HFF-Myc (cell line): ENCODE data around the gene TRMT10A.

ENCODE experiments used
- DNase-seq: peaks from one replicate; pipeline ENCODE4 v3.0.0-alpha.2; 2011; ENCODE audit warnings: low read depth; ENCODE audit errors: extremely low read depth
- H3K4me3 ChIP-seq: replicated peaks from 2 replicates; pipeline ENCODE4 v1.5.1; 2011; ENCODE audit warnings: low read depth, mild to moderate bottlenecking, control low read depth, low read length
- CTCF ChIP-seq: IDR thresholded peaks from 2 replicates; pipeline ENCODE4 v1.5.1; 2012; ENCODE audit warnings: mild to moderate bottlenecking, low read depth, low read length, control low read depth; ENCODE audit errors: missing control alignments

The TRMT10A gene

GRCh38 chr4:99563310-99564186 lies at the start of gene TRMT10A:
TSS of gene TRMT10A (minus strand) at chr4:99564039. CDS start at chr4:99559338, 4,701 bp downstream.
- TF ChIP-seq CTCF, result no peak
- H3K4me3 ChIP-seq, result peak within 1 kb of the TSS; percentile 74
- DNase-seq, result peak; percentile 94

GRCh38 chr4:99612704-99613103 lies 48.9 kb upstream of the TRMT10A start:
- no peak for DNase-seq
- no peak for TF ChIP-seq CTCF

GRCh38 chr4:99612281-99612680 lies 48.4 kb upstream of the TRMT10A start:
- no peak for TF ChIP-seq CTCF
- DNase-seq, result no peak
- H3K4me3 ChIP-seq, result no peak overlapping the region

More at GRCh38 chr4:99612704-99613103, 48.9 kb upstream of the TRMT10A start:
- H3K4me3 ChIP-seq, result no peak overlapping the region

GRCh38 chr4:99610605-99611175 lies 46.9 kb upstream of the TRMT10A start:
- no peak for DNase-seq
- no peak for TF ChIP-seq CTCF
- no peak overlapping the region for H3K4me3 ChIP-seq

- DNase-seq, result no peak
- no peak for TF ChIP-seq CTCF
- H3K4me3 ChIP-seq, result no peak overlapping the region
Measured at GRCh38 chr4:99608417-99608816, 44.6 kb upstream of the TRMT10A start.

- TF ChIP-seq CTCF, result no peak
- no peak overlapping the region for H3K4me3 ChIP-seq
- no peak for DNase-seq
Measured at GRCh38 chr4:99606716-99607115, 42.9 kb upstream of the TRMT10A start.

GRCh38 chr4:99594818-99595217 lies 31.0 kb upstream of the TRMT10A start:
- DNase-seq, result no peak
- H3K4me3 ChIP-seq, result no peak overlapping the region
- TF ChIP-seq CTCF, result no peak
